SU-DHL-6 (cell line): ENCODE results near the gene RFPL4AL1.
"Not testable (repeated sequence)": the region's sequence is repeated elsewhere in the genome, so short reads cannot be mapped to it uniquely, and the experiment has no call there.

Experiments used
- CTCF ChIP-seq: fragments of 200-600 bp; sonication (generic); IDR thresholded peaks from one replicate; pipeline ENCODE4 v1.5.1; 2017; ENCODE audit warnings: antibody characterized with exemption, mild to moderate bottlenecking, low read length, moderate library complexity; ENCODE audit not compliant: insufficient read depth, poor library complexity, severe bottlenecking
- EZH2phosphoT487 ChIP-seq: fragments of 200-600 bp; sonication (generic), shearing (Covaris generic); conservative IDR thresholded peaks from 2 replicates; pipeline ENCODE4 v1.6.1; 2018; ENCODE audit warnings: mild to moderate bottlenecking, antibody characterized with exemption, low read length, moderate library complexity, mixed read lengths

GRCh38 chr19:55730378-55730777, 38.5 kb upstream of the RFPL4AL1 start:
- not testable (repeated sequence) for TF ChIP-seq CTCF, EZH2phosphoT487
